HG02840 (cell line): ENCODE measurements around the gene NR1D1.

ENCODE experiments used
- ATAC-seq: cut with Tn5 transposase; IDR thresholded peaks from one replicate; pipeline ENCODE4 v1.9.1; 2021; ENCODE audit warnings: mild to moderate bottlenecking, moderate library complexity, moderate number of reproducible peaks; ENCODE audit not compliant: unreplicated experiment, low FRiP score

The NR1D1 gene

GRCh38 chr17:40079545-40079944 is 20.8 kb downstream of the NR1D1 start:
- ATAC-seq, result no peak

DNA sequence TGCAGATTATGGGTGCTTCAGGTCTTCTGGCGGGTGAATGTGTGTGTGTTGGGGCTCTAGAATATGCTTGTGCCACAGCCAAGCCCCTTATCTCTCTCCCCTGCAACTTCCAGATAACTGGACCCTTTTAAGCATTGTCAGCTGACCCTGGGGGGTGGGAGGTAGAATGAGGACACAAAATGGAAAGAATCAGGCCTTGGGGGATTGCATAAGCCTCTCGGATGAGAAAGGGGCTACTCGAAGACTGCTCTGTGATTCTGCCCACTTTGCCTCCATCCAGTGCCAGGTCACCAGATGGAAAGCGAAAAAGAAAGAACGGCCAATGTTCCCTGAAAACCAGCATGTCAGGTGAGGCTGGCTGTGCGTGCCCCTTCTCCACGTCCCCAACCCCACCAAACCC is 23.8 kb downstream of the NR1D1 start:
- ATAC-seq, result no peak

- ATAC-seq, result no peak
These were observed 24.4 kb downstream of the NR1D1 start for GRCh38 chr17:40075942-40076498.

GRCh38 chr17:40075201-40075941 is 25.0 kb downstream of the NR1D1 start:
- no peak for ATAC-seq

DNA sequence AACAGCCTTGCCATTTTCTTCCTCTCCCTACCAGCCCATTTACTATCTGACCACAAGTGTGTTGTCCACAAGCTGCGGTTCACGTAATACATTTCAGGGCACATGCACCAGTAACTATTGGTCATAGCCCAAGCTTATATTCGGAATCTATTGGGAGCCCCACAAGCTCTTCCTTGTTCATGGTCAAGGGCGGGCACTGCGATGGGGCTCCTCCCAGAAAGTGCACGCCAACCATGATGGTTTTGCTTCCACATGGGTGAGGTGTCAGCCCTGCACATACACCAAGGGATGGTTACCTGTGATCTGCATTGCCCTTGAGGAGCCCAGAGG is 25.6 kb downstream of the NR1D1 start:
- ATAC-seq, result no peak

DNA sequence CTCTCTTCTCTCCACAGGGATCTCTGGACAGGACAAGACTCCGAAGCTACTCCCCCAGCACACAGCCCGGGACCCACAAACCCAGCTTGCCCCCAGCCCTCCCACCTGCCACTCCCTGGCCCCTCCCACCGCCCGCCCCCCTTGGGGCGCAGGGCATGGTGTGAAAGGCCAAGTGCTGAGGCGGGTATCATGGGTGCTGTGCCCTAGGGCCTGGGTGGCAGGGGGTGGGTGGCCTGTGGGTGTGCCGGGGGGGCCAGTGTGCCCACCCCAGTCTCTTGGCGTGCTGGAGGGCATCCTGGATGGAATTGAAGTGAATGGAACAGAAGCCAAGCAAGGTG is 26.2 kb downstream of the NR1D1 start:
- ATAC-seq, result no peak

DNA sequence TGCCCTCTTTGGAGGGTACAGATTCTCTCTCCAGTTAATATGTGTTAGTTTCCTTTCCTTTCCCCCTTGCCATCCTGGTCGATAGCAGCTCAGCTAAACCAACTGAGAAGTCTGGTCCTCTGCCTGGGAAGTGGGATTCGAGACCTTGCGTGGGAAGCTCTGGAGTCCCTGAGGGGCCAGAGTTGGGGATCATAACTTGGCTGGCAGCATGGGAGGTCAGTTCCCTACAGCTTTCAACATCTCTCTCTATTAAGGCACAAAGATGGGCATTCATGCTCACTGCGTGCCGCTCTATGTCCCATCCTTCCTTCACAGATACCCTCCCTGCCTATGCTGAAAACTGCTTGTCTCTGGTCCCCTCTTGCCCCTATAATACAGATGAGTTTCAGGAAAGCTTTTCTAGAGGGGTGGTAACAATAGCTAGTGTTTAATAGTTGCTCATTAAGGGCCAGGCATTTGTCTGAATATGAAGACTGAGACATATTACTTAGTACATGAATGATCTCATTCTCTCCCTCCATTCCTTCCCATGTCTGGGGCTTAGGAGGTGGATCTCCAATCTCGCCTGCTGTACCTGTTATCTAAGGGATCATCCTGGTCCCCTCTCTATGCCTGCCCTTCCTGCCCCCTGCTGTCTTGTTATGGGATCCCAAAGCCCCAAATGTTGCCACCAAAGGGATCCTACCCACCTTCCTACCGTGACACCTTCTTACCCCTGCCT is 26.8 kb downstream of the NR1D1 start:
- no peak for ATAC-seq

- no peak for ATAC-seq
These were observed 27.5 kb downstream of the NR1D1 start for GRCh38 chr17:40072735-40073346.

- ATAC-seq, result no peak
These were observed 28.2 kb downstream of the NR1D1 start for GRCh38 chr17:40072040-40072734.

DNA sequence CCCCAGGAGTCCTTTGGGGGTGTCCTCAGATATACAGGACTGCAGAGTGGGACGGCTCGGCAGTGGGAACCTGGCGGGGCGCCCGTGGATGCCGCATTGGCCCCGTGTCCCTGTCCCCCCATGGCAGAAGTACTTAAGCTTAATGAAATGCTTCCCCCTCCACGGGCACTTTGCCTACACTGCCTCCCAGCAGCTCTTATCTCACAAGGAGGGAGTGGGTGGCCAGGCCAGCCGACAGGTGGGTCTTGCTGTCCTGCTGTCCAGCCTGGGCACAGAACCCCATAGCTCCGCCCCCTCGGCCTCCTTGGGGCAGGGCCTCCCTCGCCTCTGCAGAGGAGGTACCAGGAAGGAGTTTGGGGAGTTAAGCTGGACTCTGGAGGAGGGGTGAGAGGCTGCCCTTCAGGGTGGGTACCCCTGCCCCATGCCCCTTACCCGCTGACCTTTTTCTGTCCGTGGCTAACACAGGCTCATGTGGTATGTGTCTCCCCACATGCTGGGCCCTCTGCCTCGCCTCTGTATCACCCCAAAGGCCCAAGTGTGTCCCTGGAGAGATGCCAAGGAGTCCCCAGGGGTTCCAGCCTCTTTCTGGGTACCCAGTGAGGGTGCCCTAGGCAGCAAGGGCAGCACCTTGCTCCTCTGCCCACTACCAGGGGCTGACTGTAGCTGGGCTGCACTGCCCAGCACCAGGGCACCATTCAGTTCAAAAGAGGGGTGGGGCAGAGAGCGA is 28.9 kb downstream of the NR1D1 start:
- ATAC-seq, result no peak

GRCh38 chr17:40070709-40071312 is 29.6 kb downstream of the NR1D1 start:
- ATAC-seq, result no peak

DNA sequence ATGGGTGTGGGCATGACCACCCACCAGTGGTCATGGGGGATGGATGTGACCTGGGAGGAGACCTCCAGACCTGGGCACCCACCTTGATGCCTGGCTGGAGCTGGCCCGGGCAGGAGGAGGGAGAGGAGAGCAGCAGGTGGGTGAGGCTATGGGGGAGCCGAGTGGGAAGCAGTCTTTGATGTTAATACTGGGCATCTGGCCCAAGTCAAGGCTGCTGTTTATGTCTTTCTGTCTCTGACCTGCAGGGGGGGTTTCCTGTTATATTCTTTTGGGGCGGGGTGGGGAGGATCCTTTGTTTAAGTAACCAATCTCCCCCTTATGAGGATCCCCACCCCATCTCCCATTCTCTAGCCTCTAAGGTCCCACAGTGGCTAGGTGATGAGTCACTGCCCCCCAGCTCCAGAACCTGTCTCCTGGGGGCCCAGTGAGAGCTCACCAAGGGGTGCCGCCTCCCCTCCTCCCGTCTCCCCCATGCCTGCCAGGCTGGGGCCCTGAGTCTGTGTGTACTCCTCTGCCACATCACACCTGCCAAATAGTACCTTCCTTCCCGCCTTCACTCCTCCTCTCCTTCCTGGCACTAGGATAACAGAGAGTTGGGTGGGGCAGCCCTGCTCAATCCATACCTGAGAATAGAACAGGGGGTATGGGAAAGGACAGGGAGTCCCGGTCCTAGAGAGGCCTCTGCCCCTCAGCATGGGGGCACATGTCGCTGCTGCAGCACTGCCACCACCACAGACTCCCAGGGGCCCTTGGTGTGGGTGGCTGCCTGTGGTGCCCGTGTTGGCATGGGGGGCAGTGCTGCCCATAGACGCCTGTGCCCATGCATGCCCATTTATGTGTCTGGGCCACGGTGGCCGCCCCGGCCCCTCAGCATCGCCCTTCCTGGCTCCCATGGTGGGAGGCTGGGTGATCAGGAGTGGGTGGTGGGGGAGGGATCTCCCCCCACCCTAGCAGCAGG is 30.4 kb downstream of the NR1D1 start:
- no peak for ATAC-seq

DNA sequence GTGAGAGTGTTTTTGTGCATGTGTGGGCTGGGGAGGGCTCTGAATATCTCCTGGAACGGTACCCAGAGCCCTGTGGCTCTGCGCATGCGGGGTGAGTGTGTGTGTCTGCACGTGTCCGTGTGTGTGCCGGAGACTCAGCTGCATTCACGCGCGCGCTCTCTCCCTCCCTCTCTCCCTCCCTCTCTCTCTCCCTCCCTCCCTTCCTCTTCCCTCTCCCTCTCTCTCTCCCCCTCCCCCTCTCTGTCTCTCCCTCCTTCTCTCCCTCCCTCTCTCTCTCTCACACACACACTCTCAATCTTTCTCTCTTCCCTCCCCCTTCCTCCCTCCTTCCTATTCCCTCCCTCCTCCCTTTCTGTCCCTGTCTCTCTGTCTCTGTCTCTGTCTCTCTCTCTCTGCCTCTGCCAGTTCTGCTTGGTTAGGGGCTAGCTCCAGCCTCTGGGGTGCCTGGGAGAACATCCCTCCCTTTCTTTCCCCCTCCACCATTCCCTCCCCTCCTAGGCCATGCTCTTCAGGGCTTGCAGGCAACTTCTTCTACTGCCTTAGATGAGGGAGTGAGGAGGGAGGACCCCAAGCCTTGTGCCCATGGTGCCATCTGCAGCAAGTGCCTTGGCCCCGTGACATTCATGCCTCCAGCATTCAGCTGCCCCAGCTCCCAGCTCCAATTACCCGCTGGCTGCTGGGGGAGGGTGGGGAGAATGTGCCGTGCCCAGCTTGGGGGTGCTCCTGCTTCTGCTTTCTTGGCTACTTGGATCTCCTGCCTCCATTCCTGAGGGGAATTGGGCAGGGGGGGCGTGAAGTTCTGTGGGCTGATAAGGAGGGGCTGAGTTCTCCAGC is 31.3 kb downstream of the NR1D1 start:
- ATAC-seq, result no peak

DNA sequence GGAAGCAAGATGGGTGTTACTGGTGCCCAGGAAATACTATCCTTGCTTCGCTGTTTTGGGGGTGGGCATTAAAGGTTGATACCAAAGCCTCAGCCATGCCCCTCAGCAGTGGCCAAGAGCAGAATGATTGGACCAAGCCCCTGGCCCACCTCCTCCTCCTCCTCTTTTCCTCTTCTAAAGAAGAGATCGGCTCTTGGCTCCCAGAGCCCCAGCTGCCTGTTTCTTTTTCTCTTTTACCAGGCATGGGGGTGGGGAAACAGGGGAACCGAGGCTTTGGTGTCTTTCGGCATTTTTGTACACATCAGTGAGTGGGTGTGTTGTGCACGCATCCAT is 31.8 kb downstream of the NR1D1 start:
- ATAC-seq, result no peak

DNA sequence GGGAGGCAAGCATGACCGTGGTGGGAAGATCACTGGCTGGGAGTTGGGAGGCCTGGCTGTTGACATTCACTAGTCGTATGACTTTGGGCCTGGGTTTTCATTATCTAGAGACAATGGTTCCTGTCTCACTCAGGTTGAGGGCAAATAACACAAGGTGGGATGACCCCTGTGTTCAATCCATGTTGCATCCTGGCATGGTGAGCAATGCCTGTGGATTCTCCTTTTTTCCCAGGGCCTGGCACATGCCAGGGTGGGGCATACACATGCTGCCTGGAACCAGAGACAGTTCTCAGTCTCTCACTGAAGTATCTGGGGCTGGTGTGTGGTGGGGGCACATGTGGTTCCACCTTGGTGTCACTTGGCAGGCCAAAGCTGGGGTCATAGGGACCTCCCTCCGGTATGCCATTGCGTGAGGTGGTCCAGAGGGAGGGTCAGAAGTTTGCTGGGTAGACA is 32.2 kb downstream of the NR1D1 start:
- no peak for ATAC-seq

DNA sequence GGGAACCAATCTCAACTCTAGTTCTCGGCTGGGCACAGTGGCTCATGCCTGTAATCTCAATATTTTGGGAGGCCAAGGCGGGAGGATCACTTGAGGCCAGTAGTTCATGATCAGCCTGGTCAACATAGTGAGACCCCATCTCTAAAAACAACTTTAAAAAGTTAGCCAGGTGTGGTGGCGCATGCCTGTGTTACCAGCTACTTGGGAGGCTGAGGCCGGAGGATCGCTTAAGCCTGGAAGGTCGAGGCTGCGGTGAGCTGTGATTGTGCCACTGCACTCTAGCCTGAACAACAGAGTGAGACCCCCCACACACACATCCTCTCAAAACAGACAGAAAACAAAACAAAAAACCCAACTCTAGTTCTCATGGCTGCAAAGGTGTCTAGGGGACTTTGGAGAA is 32.7 kb downstream of the NR1D1 start:
- no peak for ATAC-seq

DNA sequence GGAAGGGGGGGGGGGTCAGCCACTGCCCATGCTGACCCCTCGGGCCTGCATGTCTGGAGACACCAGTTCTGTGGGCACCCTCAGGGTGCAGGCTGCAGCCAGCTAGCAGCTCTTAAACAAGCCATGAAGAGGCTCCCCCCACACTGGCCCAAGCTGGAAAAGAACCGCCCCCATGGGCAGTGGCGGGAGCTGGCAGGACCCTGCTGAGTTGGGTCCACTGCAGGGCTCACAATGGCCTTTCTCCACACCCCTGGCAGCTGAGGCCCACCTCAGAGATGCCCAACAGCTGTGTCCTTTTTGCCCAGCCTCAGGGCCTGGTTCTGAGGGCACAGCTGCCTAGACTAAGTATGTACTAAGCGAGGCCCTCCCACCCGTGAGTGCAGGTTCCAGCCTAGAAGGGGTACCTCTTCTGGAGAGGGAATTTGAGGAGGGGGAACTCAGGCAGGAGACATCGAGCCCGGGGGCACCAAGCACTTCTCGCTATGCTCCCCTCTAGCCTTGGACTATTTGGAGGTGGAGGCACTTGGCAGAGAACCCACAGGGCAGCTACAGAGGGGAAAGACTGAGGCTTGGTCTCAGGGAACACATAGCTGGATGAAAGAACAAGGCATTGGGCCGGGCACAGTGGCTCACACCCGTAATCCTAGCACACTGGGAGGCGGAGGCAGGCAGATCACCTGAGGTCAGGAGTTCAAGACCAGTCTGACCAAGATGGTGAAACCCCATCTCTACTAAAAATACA is 34.4 kb downstream of the NR1D1 start:
- ATAC-seq, result no peak
